T-helper 2 cell treated with Interferon-gamma antibody and Interleukin-4, amounts not matched to agents 5 μg/mL and 100 μg/mL, for 36 hours (primary cell): ENCODE results near the gene TMEM74B.
A peak's percentile ranks its signal among the peaks of the same experiment; 100 is the strongest.
"Not testable (repeated sequence)": the region's sequence is repeated elsewhere in the genome, so short reads cannot be mapped to it uniquely, and the experiment has no call there.

Experiments
- DNase-seq: peaks from one replicate; pipeline ENCODE4 v3.0.0; 2021; ENCODE audit warnings: low spot score
- H3K27ac Mint-ChIP-seq: one replicate; pipeline ENCODE4 v1.8.0; 2021; ENCODE audit warnings: mild to moderate bottlenecking, mixed read lengths
- H3K27me3 Mint-ChIP-seq: one replicate; pipeline ENCODE4 v1.8.0; 2021; ENCODE audit warnings: low read depth, mixed read lengths
- H3K36me3 Mint-ChIP-seq: one replicate; pipeline ENCODE4 v1.8.0; 2021; ENCODE audit warnings: low read depth, mixed read lengths
- H3K4me1 Mint-ChIP-seq: one replicate; pipeline ENCODE4 v1.8.0; 2021; ENCODE audit warnings: low read depth, mixed read lengths
- H3K4me3 Mint-ChIP-seq: one replicate; pipeline ENCODE4 v1.8.0; 2022; ENCODE audit warnings: mild to moderate bottlenecking, moderate library complexity, mixed read lengths
- H3K9me3 Mint-ChIP-seq: one replicate; pipeline ENCODE4 v1.8.0; 2021; ENCODE audit warnings: mixed read lengths

TMEM74B gene

DNA sequence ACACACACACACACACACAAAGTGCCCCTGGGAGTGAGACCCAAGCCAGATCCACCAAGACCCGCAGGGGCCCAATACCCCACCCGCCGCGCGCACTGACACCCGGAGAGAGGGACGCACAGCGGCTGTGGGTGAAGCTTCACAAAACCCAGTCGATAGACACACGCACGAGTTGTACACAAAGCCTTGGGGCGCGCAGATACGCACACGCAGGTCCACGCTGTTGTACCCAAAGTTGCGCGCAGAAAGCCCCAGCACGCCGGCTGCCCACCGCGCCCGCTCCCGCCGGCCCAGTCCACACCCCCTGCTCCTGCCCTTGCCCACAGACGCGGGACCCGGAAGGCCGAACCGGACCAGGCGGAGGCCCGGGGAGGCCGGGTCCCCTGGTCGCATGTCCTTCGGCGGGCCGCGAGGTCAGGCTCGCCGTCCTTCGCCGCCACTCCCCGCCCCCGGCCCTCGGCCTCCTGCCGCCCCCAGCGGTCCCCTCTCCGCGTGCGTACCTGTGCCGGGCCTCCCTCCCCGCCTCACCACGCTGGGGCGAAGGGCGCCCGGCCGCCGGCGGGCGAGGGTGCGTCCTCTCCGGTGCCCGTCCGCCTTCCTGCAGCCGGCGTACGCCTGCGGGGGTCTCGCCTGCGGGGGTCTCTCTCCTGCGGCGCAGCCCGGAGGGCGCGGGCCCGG, at the start of gene TMEM74B:
TSS of gene TMEM74B (minus strand) at position 344 of the 678 bp plus-strand sequence. CDS start 1,180 bp downstream, outside the sequence.
- peaks cover 2% of the 10 kb centered on the region for H3K36me3 Mint-ChIP-seq
- DNase-seq, result no peak
- H3K9me3 Mint-ChIP-seq, result no peaks in the 10 kb centered on the region
- peaks cover 6% of the 10 kb centered on the region for H3K4me1 Mint-ChIP-seq
- H3K27ac Mint-ChIP-seq, result no peak within 1 kb of the TSS
- H3K4me3 Mint-ChIP-seq, result peak within 1 kb of the TSS; percentile 69
- H3K27me3 Mint-ChIP-seq, result peaks cover 31% of the 10 kb centered on the region

DNA sequence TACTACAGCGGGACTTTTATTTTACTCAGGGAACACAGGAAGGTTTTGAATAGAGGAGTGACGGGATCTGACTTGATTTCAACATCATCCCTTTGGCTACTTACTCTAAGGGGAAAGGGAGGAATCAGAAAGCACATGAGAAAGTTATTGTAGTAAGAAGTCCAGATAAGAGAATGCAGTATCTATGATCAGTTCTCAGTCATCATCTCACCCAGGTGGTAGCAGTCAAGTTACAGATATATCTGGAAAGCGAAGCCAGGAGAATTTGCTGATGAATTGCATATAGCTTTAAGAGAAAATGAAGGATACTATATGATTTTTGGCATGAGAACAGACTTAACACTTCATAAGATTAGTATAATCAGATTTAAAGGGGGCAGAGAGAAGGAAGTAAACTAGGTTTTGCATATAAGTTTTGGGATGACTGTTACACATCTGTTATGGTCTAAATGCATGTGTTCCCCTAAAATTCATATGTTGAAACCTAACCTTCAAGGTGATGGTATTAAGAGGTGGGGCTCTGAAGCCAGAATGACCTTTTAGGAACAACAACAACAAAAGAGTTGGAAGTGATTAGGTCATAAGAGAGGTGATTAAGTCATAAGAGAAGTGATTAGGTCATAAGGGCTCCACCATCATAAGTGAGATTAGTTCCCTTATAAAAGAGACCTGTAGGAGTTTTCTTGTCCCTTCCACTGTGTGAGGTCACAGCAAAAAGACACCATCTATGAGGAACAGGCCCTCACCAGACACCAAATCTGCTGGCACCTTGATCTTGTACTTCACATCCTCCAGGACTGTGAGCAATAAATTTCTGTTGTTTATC, 47.7 kb upstream of the TMEM74B start:
- Mint-ChIP-seq H3K9me3 (no peaks in the 10 kb centered on the region), H3K36me3 (no peaks in the 10 kb centered on the region), H3K4me1 (peaks cover 9% of the 10 kb centered on the region), H3K27ac (no peak overlapping the region), H3K4me3 (no peak overlapping the region), H3K27me3 (peaks cover 38% of the 10 kb centered on the region)
- DNase-seq, result no peak

DNA sequence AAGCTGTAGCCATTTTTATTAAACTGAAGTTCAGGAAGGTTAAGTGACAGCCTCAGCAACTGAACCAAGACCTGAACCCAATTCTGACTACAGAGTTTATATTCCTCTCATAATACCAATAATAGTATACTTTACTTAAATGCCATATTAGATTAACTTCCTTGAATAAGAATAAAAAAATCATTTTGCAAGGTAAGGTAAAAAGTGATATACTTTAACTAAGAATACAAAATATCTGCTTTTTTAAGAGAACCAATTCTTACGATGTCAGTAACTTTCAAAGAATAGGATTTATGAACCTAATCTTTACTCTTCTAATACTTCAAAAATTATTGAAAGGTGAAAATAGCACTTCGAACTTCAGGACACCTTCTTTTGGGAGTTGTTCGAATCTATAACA, 44.8 kb upstream of the TMEM74B start:
- Mint-ChIP-seq H3K4me3 (no peak overlapping the region), H3K4me1 (peaks cover 16% of the 10 kb centered on the region), H3K36me3 (no peaks in the 10 kb centered on the region), H3K27me3 (peaks cover 42% of the 10 kb centered on the region), H3K9me3 (no peaks in the 10 kb centered on the region), H3K27ac (no peak overlapping the region)
- no peak for DNase-seq

DNA sequence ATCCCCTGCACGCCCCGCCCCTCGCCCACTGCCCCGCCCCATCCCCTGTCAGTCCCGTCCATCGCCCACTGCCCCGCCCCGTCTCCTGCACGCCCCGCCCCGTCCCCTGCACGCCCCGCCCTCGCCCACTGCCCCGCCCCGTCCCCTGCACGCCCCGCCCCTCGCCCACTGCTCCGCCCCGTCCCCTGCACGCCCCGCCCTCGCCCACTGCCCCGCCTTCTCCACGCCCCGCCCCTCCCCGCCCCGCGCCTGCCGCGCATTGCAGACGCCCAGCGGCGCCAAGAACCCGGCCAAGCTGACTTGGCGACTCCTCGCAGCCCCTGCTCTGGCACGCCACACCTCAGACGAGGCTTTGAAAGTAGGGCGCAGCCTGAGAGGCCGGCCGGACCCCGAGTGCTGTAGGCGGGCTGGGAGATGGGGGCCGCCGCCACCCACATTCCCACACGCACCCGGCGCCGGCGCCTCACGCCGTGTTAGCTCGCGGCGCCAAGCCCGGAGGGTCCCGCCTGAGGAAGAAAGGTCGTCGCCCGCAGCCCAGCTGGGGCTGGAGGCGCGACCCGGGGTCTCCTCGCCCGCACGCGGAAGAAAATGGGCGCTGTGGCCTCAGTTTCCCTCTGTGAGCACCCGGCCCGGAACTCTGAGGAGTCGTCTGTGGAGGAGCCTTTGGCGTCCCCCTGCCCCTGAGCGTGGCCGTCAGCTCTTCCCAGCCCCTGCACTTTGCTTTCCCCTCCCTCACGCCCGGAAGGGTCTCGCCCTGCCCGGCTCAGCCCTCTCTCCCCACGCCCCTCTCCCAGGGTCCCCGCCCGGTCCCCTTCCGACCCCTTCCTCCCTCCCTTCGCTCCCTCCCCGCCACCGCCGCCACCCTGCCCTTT, 41.2 kb upstream of the TMEM74B start, which contains the start of gene RAD21L1:
TSS of gene RAD21L1 (plus strand) at position 262 of the 872 bp plus-strand sequence. CDS start 2,410 bp downstream, outside the sequence.
- H3K27ac Mint-ChIP-seq, result peak within 1 kb of the TSS; percentile 75

DNA sequence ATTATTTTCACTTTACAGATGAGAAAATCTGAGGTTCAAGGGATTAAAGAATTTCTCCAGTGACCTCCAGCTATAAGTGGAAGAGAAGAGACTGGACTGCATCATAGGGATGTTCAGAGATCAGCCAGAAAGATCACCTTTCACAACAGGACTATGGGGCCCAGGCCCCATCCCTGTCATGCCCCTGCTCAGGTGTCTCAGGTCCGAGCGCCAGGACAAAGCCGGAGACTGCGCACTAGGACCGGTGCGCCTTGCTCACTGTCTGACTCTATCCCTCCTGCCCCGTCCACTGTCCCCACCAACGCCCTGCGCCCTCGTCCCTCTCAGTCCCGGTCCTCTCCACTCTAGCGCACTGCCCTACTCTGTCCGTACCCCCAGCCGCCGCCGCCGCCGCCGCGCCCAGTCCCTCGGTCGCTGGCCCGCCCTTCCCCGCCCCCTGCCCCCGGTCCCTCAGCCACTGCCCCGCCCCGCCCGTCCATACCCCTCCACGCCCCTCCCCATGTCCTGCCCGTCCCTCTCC, 40.5 kb upstream of the TMEM74B start:
- H3K4me1 Mint-ChIP-seq, result peaks cover 14% of the 10 kb centered on the region
- H3K36me3 Mint-ChIP-seq, result no peaks in the 10 kb centered on the region
- peak overlapping the region; percentile 78 for H3K4me3 Mint-ChIP-seq
- H3K27me3 Mint-ChIP-seq, result peaks cover 57% of the 10 kb centered on the region
- no peak for DNase-seq
- no peaks in the 10 kb centered on the region for H3K9me3 Mint-ChIP-seq
- no peak overlapping the region for H3K27ac Mint-ChIP-seq

More for the DNA sequence above, 41.2 kb upstream of the TMEM74B start, which contains the start of gene RAD21L1:
- peaks cover 57% of the 10 kb centered on the region for H3K27me3 Mint-ChIP-seq
- H3K4me1 Mint-ChIP-seq, result peaks cover 14% of the 10 kb centered on the region
- no peaks in the 10 kb centered on the region for H3K36me3 Mint-ChIP-seq
- peak; percentile 63 for DNase-seq
- no peaks in the 10 kb centered on the region for H3K9me3 Mint-ChIP-seq
- H3K4me3 Mint-ChIP-seq, result peak within 1 kb of the TSS; percentile 84

GRCh38 chr20:1224205-1224890, 39.6 kb upstream of the TMEM74B start:
- H3K4me1 Mint-ChIP-seq, result peaks cover 14% of the 10 kb centered on the region
- H3K27ac Mint-ChIP-seq, result no peak overlapping the region
- peak overlapping the region; percentile 2 for H3K4me3 Mint-ChIP-seq
- H3K27me3 Mint-ChIP-seq, result peaks cover 56% of the 10 kb centered on the region
- H3K9me3 Mint-ChIP-seq, result no peaks in the 10 kb centered on the region
- DNase-seq, result no peak
- no peaks in the 10 kb centered on the region for H3K36me3 Mint-ChIP-seq

GRCh38 chr20:1222750-1223149, 38.0 kb upstream of the TMEM74B start:
- peaks cover 52% of the 10 kb centered on the region for H3K27me3 Mint-ChIP-seq
- H3K4me3 Mint-ChIP-seq, H3K27ac Mint-ChIP-seq, H3K36me3 Mint-ChIP-seq, H3K9me3 Mint-ChIP-seq, DNase-seq: not testable (repeated sequence)
- H3K4me1 Mint-ChIP-seq, result peaks cover 14% of the 10 kb centered on the region

DNA sequence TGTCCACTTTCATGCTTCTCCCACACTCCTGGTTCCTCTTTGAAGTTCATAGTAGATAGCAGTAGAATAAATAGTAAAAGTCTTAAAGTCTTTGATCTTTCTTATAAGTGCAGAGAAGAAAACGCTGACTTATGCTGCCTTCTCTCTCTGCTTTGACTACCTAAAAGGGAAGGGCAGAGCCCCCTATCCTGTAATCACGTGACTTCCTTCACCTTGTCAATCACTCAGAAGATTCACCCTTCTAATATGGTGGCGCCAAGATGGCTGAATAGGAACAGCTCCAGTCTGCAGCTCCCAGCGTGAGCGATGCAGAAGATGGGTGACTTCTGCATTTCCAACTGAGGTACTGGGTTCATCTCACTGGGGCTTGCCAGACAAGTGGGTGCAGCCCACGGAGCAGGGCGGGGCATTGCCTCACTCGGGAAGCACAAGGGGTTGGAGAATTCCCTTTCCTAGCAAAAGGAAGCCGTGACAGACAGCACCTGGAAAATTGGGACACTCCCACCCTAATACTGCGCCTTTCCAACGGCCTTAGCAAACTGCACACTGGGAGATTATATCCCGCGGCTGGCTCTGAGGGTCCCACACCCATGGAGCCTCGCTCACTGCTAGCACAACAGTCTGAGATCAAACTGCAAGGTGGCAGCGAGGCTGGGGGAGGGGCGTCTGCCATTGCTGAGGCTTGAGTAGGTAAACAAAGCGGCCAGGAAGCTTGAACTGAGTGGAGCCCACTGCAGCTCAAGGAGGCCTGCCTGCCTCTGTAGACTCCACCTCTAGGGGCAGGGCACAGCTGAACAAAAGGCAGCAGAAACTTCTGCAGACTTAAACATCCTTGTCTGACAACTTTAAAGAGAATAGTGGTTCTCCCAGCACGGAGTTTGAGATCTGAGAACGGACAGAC, 32.0 kb upstream of the TMEM74B start:
- H3K9me3 Mint-ChIP-seq, DNase-seq, H3K36me3 Mint-ChIP-seq, H3K27ac Mint-ChIP-seq, H3K4me3 Mint-ChIP-seq: not testable (repeated sequence)
- Mint-ChIP-seq H3K27me3 (peaks cover 26% of the 10 kb centered on the region), H3K4me1 (peaks cover 27% of the 10 kb centered on the region)

DNA sequence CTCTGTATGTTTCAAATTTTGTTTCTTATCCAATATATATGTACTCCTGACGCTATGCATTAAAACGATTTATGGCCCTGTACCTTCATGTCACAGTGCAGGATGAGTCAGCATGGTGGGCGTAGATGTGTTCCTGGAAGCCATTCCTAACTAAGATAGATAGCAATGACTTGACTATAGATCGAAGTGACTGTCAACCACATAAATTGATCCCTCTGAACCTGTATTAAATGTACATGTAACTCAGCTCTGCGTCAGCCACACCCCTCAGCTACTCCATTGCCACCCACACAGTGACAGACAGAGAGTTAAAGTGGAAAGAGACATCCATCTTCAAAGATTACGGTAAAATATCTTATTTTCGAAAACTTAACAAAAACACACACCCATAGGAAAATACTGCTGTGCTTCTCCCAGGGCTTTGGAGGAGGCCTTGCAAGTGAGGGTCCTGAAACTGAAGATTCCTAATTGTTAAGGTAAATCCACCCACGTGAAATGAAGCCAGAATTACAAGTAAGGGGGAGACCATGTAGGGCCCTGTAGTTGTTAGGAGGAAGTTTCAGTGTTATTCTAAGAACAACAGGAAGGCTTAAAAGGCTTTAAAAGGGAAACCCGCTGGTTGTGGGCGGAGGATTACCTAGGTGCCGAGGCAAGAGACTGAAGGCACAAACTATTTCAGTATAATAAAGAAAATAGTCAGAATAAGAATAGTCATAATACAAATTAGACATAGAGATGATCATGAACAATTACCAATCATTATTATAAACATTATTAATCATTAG, 30.8 kb upstream of the TMEM74B start:
- DNase-seq, result peak; percentile 74

DNA sequence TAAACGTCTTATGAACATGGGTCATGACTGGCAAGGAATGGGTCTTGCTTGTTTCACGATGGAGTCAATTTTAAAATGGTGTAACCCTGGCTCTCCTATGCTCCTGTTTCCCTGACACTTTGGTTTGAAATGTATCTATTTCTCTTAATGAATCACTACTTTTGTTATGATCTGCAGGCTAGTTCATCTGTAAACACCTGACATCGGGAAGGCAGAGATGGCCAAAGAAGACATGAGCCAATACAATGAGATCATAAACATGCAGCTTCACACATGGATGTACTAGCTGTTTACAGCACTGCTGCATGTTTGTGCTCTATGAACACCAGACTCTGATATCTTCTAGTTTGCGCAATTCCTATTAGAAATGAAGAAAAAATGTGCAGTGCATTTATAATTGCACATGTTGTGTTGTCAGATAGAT, 30.1 kb upstream of the TMEM74B start:
- H3K27me3 Mint-ChIP-seq, result peaks cover 12% of the 10 kb centered on the region
- no peak for DNase-seq
- H3K36me3 Mint-ChIP-seq, result no peaks in the 10 kb centered on the region
- H3K4me3 Mint-ChIP-seq, result peak overlapping the region; percentile 63
- no peak overlapping the region for H3K27ac Mint-ChIP-seq
- H3K4me1 Mint-ChIP-seq, result peaks cover 27% of the 10 kb centered on the region
- no peaks in the 10 kb centered on the region for H3K9me3 Mint-ChIP-seq

More for the DNA sequence above, 30.8 kb upstream of the TMEM74B start:
- peak overlapping the region; percentile 89 for H3K27ac Mint-ChIP-seq
- peaks cover 27% of the 10 kb centered on the region for H3K4me1 Mint-ChIP-seq
- no peaks in the 10 kb centered on the region for H3K9me3 Mint-ChIP-seq
- H3K4me3 Mint-ChIP-seq, result peak overlapping the region; percentile 63
- H3K27me3 Mint-ChIP-seq, result peaks cover 14% of the 10 kb centered on the region
- no peaks in the 10 kb centered on the region for H3K36me3 Mint-ChIP-seq

DNA sequence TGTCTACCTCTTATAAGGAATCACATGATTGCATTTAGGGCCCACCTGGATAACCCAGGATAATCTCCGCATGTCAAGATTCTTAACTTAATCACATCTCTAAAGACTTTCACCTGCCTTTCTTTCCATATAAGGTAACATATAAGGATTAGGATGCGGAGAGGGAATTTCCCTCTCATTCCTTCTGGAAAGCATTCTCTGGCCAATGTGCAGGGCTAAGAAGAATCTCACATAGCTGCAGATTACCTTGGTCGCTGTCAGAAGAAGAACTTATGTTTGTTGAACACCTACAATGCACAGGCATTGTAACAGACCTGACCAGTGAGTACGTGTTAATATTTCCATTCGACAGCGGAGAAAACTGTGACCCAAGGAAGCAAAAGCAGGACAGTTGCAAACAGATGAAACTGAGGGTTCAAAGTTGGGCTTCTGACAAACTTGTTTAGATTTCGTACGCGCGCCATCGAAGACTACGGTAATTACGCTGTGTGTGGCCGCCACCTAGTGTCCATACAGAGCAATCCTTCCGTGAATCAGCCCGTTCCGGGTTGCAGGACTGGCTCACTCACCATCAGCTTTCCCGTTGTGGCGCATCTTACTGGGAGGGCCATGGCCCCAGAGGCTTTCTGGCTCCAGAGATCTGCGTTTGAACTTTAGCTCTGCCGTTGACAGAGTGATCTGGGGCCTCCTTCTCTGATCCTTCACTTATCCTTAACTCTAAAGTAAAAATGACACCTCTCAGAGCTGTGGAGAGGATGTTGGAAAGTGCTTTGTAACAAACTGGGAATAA, 28.0 kb upstream of the TMEM74B start:
- no peaks in the 10 kb centered on the region for H3K9me3 Mint-ChIP-seq
- H3K27ac Mint-ChIP-seq, result no peak overlapping the region
- H3K4me3 Mint-ChIP-seq, result no peak overlapping the region
- DNase-seq, result peak; percentile 67
- peaks cover 27% of the 10 kb centered on the region for H3K4me1 Mint-ChIP-seq
- H3K27me3 Mint-ChIP-seq, result peaks cover 18% of the 10 kb centered on the region
- no peaks in the 10 kb centered on the region for H3K36me3 Mint-ChIP-seq
